ENCODE results near the gene PROKR1.

DNA sequence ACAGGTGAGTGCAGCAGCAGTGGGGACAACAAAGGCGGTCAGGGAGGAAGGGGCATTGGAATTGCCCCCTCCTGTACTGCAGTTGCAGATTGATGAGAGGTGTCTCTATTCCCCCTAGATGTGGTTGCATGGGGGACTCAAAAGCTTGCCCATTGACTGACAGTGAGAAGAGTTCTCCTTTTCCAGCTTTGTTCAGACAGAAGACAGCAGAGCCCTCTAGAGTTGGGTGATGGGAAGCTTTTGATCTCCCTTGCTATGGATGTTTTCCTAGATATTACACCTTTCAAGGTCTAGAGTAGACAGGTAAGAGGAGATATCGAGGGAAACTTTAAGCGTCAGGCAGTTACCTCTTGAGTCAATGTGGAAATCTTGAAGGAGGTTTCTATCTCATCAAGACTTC lies 2.9 kb downstream of the PROKR1 start:
- TF ChIP-seq, protein P1, sequence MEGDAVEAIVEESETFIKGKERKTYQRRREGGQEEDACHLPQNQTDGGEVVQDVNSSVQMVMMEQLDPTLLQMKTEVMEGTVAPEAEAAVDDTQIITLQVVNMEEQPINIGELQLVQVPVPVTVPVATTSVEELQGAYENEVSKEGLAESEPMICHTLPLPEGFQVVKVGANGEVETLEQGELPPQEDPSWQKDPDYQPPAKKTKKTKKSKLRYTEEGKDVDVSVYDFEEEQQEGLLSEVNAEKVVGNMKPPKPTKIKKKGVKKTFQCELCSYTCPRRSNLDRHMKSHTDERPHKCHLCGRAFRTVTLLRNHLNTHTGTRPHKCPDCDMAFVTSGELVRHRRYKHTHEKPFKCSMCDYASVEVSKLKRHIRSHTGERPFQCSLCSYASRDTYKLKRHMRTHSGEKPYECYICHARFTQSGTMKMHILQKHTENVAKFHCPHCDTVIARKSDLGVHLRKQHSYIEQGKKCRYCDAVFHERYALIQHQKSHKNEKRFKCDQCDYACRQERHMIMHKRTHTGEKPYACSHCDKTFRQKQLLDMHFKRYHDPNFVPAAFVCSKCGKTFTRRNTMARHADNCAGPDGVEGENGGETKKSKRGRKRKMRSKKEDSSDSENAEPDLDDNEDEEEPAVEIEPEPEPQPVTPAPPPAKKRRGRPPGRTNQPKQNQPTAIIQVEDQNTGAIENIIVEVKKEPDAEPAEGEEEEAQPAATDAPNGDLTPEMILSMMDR (IDR thresholded peaks at IDR 0.05), result no peak
- TF ChIP-seq POLR2A (IDR thresholded peaks at IDR 0.05) (no peak), EP300 (IDR thresholded peaks at IDR 0.05) (no peak)

Data from tibial nerve (tissue), 4 donors.